ENCODE measurements around the gene CAV2. TPM values are rescaled to one million over a fixed set of nuclear protein-coding genes. Genes with fewer than 3 reads are reported as not detected.

CAV2 gene
- total RNA-seq, 1 experiment from 2014 or later, result 260 TPM

GRCh38 chr7:116553168-116553964 lies 53.8 kb downstream of the CAV2 start:
- Histone ChIP-seq H2AFZ (no peak overlapping the region), H3K27ac (no peak overlapping the region), H3K79me2 (ENCODE audit: low read depth) (0 out of 2 replicates have a peak, but pooled peaks cover 5% of the 10 kb centered on the region), H3K36me3 (ENCODE audit: low read depth) (peaks cover 17% of the 10 kb centered on the region; the same call in 1 of the 2 replicates), H3K9me3 (ENCODE audit: insufficient read depth, low read depth) (no peaks in the 10 kb centered on the region), H3K27me3 (ENCODE audit: insufficient read depth, low read depth) (no peaks in the 10 kb centered on the region), H3K4me3 (no peak overlapping the region), H3K9me2 (ENCODE audit: insufficient read depth) (no peaks in the 10 kb centered on the region), H4K20me1 (ENCODE audit: insufficient read depth) (no peaks in the 10 kb centered on the region), H3K4me1 (replicated peaks; ENCODE audit: insufficient read depth) (no peaks in the 10 kb centered on the region), H3F3A (ENCODE audit: insufficient read depth, low read depth) (peaks cover 9% of the 10 kb centered on the region; the same call in 1 of the 2 replicates), H3K4me2 (no peak overlapping the region)
- intact Hi-C loops (cut with micrococcal nuclease; ENCODE audit: unreplicated experiment), result no loop called here
- DNase-seq, result no peak
- ChIA-PET CTCF (no interaction called here), POLR2A (ENCODE audit: unreplicated experiment) (interaction anchor here (0.7 kb wide), 1 partner anchor 400 kb away, joined by 4 read pairs; the partner anchor contains the start of gene ST7)
- BruUV-seq (replicated peaks), result no TSS peak
- TF ChIP-seq CTCF (conservative IDR thresholded peaks at IDR 0.05) (no peak), EZH2 (IDR thresholded peaks at IDR 0.05; ENCODE audit: low read depth) (no peak)

GRCh38 chr7:116554436-116554835 lies 54.9 kb downstream of the CAV2 start:
- no TSS peak for BruUV-seq (replicated peaks)
- CTCF ChIA-PET, result no interaction called here

GRCh38 chr7:116554911-116555310 lies 55.4 kb downstream of the CAV2 start:
- BruUV-seq (replicated peaks), result no TSS peak
- H4K20me1 ChIP-seq (ENCODE audit: insufficient read depth), result no peaks in the 10 kb centered on the region
- no peak for TF ChIP-seq CTCF (conservative IDR thresholded peaks at IDR 0.05)
- TF ChIP-seq EZH2 (IDR thresholded peaks at IDR 0.05; ENCODE audit: low read depth), result no peak
- peaks cover 9% of the 10 kb centered on the region; the same call in 1 of the 2 replicates for H3F3A ChIP-seq (ENCODE audit: insufficient read depth, low read depth)
- no peak overlapping the region for H3K27ac ChIP-seq
- no peaks in the 10 kb centered on the region for H3K27me3 ChIP-seq (ENCODE audit: insufficient read depth, low read depth)
- intact Hi-C loops (cut with micrococcal nuclease; ENCODE audit: unreplicated experiment), result no loop called here
- no peaks in the 10 kb centered on the region for H3K9me2 ChIP-seq (ENCODE audit: insufficient read depth)
- H3K79me2 ChIP-seq (ENCODE audit: low read depth), result 0 out of 2 replicates have a peak, but pooled peaks cover 5% of the 10 kb centered on the region
- H3K4me1 ChIP-seq (replicated peaks; ENCODE audit: insufficient read depth), result no peaks in the 10 kb centered on the region
- no peak overlapping the region for H2AFZ ChIP-seq
- no peak overlapping the region for H3K4me2 ChIP-seq
- DNase-seq, result no peak
- H3K9me3 ChIP-seq (ENCODE audit: insufficient read depth, low read depth), result no peaks in the 10 kb centered on the region
- H3K36me3 ChIP-seq (ENCODE audit: low read depth), result peaks cover 22% of the 10 kb centered on the region; the same call in 1 of the 2 replicates
- CTCF ChIA-PET, result no interaction called here
- POLR2A ChIA-PET (ENCODE audit: unreplicated experiment), result no interaction called here
- H3K4me3 ChIP-seq, result no peak overlapping the region

More at GRCh38 chr7:116554436-116554835, 54.9 kb downstream of the CAV2 start:
- Histone ChIP-seq H3K4me2 (no peak overlapping the region), H3K9me3 (ENCODE audit: insufficient read depth, low read depth) (no peaks in the 10 kb centered on the region), H3K27me3 (ENCODE audit: insufficient read depth, low read depth) (no peaks in the 10 kb centered on the region), H4K20me1 (ENCODE audit: insufficient read depth) (no peaks in the 10 kb centered on the region), H3K4me3 (no peak overlapping the region), H3K36me3 (ENCODE audit: low read depth) (peaks cover 24% of the 10 kb centered on the region; the same call in 1 of the 2 replicates), H2AFZ (no peak overlapping the region), H3K4me1 (replicated peaks; ENCODE audit: insufficient read depth) (no peaks in the 10 kb centered on the region), H3K9me2 (ENCODE audit: insufficient read depth) (no peaks in the 10 kb centered on the region), H3K79me2 (ENCODE audit: low read depth) (0 out of 2 replicates have a peak, but pooled peaks cover 5% of the 10 kb centered on the region), H3F3A (ENCODE audit: insufficient read depth, low read depth) (peaks cover 9% of the 10 kb centered on the region; the same call in 1 of the 2 replicates), H3K27ac (no peak overlapping the region)
- intact Hi-C loops (cut with micrococcal nuclease; ENCODE audit: unreplicated experiment), result no loop called here
- TF ChIP-seq CTCF (conservative IDR thresholded peaks at IDR 0.05) (no peak), EZH2 (IDR thresholded peaks at IDR 0.05; ENCODE audit: low read depth) (no peak)
- POLR2A ChIA-PET (ENCODE audit: unreplicated experiment), result interaction anchor here (0.7 kb wide), 1 partner anchor 399 kb away, joined by 4 read pairs; the partner anchor contains the start of gene ST7
- DNase-seq, result no peak
